ENCODE data around the gene KIF16B.
"Not testable (repeated sequence)": the region's sequence is repeated elsewhere in the genome, so short reads cannot be mapped to it uniquely, and the experiment has no call there.

KIF16B gene

GRCh38 chr20:16280219-16280618, 293.0 kb downstream of the KIF16B start:
- no peak for DNase-seq

GRCh38 chr20:16279320-16279719, 293.9 kb downstream of the KIF16B start:
- DNase-seq, result no peak

DNA sequence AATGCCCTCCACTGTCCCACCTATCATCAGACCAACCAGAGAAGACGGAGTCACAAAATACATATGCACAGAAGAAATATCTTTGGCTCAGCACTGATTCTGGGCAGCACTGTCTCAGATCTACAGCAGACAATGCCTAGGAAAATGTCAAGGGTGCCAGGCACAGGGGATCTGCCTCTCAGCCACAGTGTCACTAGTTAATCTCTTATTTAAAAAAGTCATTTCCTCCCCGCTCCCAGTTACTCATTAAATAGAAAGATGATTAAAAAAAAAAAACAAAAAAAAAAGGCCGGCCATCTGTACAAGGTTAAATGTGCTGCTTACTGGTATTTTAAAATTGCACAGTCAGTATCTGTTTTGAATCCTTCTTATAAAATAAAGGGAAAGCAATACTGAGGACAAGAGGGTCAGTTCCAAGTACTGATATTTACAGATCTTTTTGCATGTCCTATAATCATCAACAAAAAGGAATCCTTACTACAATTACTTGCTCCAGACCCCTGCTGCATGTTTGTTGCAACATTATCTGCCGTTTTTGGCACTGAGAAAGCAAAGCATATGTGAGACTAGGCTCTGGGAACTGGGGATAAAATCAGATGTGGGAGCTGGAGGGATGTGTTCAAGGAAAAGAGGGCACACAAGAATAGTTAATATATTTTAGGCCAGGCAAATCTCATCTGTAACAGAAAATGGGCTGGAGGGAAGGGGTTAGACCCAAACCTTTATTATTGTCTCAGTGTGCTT, 299.3 kb downstream of the KIF16B start:
- DNase-seq, result no peak

- no peak for DNase-seq
Measured at GRCh38 chr20:16272780-16273360, 300.4 kb downstream of the KIF16B start.

GRCh38 chr20:16271450-16271849, 301.8 kb downstream of the KIF16B start:
- no peak for DNase-seq

DNA sequence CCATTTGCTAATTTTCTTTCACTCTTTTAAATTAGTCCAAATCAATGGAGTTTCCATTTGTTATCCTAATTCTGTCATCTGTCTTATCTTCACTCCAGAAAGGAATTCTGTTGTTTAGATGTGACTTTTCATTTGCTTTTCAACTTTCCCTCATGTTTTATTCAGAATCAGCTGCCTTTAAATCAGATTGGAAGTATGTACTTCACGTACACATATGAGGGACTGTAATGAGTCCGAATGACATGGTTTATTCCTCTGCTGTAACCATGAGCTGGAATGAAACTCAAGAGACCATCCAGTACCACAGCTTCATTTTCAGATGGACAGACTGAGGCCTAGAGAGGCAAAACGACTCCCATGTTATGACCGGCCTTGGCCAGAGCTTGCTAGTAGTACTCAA, 302.3 kb downstream of the KIF16B start:
- no peak for DNase-seq

DNA sequence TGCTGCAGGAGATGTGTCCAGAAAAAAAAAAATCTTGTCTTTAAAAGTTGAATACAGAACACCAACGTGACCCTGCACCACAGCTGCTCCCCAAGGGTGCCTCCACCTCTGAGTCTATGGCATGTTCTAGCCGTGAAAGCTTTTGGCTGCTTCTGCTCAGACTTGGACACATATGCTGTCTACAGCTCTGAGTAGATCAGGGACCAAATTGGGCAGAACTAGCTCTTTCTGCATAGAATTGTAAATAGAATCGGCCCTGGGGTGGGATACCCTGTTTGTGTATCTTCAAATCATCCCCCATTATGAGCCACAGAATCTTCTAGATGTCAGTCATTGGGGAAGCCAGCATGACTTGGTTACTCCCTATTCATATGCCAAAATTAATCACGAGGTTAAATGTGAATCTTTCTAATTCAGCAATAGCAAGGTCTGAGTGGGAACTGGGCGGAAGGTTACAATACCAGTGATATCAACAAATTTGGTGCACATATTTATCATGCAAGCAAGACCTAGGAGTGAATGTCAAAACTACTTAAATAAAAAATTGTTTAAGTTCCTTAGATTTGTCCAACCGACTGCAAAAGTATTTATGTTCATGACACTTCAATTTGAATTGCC, 302.8 kb downstream of the KIF16B start:
- DNase-seq, result no peak

DNA sequence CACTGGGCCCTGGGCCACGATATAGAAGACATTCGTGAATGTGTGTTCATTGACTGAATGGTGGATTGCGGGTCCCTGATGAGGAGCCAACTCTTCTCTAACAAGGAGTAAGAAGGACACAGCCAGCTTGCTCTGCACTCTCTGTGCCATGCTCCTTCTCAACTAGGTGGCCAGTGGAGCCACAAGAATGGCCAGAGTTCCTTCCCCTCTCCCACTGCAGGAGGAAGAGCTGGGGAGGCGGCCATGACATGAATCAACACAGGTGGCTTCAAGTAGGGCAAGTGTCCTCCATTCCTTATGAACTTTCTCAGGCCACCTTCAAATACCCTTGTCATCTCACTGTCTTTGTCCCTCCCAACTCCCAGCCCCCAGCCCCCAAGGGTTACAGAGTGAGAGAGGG, 305.7 kb downstream of the KIF16B start:
- no peak for DNase-seq

- no peak for DNase-seq
Measured at GRCh38 chr20:16265334-16265733, 307.9 kb downstream of the KIF16B start.

DNA sequence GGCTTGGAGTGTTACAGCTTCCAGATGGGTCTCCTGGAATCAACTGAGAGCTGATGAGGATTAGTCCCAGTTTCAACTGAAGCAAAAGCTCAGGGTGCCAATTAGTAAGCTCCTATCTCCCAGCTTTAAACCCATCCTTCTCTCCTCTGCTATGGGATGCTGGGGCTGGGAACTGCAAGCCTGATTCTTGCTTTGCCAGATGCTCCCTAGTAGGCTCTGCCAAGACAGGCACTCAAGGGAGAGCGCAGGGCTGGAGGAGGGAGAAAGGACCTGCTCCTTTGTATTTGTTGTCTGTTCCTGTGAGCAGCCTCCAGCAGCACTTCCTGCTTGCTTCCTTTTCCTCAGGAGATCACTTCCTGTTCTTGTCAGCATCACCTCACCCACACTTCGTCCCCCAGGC, 309.7 kb downstream of the KIF16B start:
- no peak for DNase-seq

GRCh38 chr20:16262594-16262993, 310.7 kb downstream of the KIF16B start:
- DNase-seq, result no peak

- no peak for DNase-seq
Measured at GRCh38 chr20:16261733-16262273, 311.4 kb downstream of the KIF16B start.

- DNase-seq, result no peak
Measured at GRCh38 chr20:16260911-16261310, 312.3 kb downstream of the KIF16B start.

- not testable (repeated sequence) for DNase-seq
Measured at GRCh38 chr20:16260133-16260532, 313.1 kb downstream of the KIF16B start.

GRCh38 chr20:16258766-16259165, 314.5 kb downstream of the KIF16B start:
- no peak for DNase-seq

DNA sequence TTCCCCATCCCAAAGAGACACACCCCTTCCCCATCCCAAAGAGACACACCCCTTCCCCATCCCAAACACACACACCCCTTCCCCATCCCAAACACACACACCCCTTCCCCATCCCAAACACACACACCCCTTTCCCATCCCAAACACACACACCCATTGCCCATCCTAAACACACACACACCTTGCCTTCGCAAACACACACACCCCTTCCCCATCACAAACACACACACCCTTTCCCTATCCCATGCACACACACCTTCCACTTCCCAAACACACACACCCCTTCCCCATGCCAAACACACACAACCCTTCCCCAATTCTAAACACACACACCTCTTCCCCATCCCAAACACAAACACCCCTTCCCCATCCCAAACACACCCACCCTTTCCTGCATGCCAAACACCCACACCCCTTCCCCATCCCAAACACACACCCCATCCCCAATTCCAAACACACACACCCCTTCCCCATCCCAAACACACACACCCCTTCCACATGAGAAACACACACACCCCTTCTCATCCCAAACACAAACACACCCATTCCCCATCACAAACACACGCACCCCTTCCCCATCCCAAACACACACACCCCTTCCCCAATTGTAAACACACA, 315.3 kb downstream of the KIF16B start:
- no peak for DNase-seq

- DNase-seq, result no peak
Measured at GRCh38 chr20:16257021-16257420, 316.2 kb downstream of the KIF16B start.

GRCh38 chr20:16246870-16247269, 326.4 kb downstream of the KIF16B start:
- DNase-seq, result no peak

DNA sequence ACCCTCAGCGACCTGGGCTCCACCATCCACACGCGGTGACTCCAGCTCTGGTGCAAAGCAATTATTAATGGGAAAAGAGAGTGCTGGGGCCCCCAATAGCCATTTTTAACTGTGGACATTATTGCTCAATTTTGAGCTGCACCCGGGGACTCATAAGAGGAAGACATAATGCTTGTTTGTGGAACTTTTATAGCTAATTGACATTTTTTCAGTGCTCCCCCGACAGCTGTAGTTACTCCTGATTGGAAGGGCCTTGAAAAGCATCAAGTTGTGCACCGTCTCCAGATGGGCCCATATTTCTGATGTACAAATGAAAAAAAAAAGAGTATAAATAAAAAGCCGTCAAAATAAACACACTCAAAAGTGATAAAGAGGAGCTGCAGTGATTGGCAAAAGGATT, 327.0 kb downstream of the KIF16B start:
- no peak for DNase-seq

DNA sequence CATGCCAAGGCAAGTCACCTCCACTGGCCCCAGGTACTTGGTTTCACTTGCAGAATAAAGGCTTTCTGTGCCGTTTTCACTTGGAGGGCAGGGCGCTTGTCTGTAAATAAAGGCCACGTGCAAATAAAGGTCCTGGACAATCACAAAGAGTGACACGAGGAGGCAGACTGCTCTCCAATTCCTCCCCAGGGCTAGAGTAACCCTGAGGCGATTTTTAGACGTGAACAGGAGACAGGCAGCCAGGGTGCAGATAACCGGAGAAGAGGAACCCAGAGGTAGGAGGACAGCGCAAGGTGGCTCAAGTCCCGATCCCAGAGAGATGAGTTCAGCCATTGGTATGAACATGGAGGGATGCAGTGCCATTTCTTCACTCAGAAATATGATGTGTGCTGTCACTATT, 327.4 kb downstream of the KIF16B start:
- no peak for DNase-seq

- no peak for DNase-seq
Measured at GRCh38 chr20:16244892-16245291, 328.4 kb downstream of the KIF16B start.

- DNase-seq, result no peak
Measured at GRCh38 chr20:16243470-16243869, 329.8 kb downstream of the KIF16B start.

DNA sequence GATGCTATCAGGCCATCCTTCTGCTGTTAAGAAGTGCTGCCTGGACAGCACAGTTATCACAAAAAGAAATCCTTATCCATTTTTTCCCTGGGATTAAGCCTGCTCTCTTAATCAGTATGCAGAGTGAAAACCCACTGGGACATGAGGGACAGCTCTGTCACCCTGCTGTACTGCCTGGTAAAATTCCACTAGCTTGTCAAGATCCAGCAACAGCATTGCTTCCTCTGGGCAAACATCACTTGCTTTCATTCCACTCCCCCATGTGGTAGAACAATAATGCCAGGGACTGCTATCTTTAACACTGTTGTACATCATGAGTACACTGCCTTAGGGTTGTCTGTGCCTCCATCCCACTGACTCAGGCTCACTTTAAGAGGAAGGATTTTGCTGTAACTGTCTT, 331.3 kb downstream of the KIF16B start:
- no peak for DNase-seq

GRCh38 chr20:16240355-16240754, 332.9 kb downstream of the KIF16B start:
- no peak for DNase-seq
